Psoas muscle (tissue), 8 donors: ENCODE results near the gene AK4. TPM values are rescaled to one million over a fixed set of nuclear protein-coding genes. Genes with fewer than 3 reads are reported as not detected.

Source experiments
- ATAC-seq, 4 donors: fragments of 200-7000 bp; cut with Tn5 transposase; one replicate each; pipeline ENCODE4 v1.9.1; 2020; ENCODE audit warnings: moderate library complexity in 3 of 4, mild to moderate bottlenecking in 2 of 4
- DNase-seq, 2 donors: peaks; one replicate each; pipeline ENCODE4 v3.0.0-alpha.2; 2020
- H3K27ac ChIP-seq: fragments of 200-600 bp; one replicate; pipeline ENCODE4 v1.8.0; 2022
- H3K27me3 ChIP-seq, 3 donors: fragments of 200-600 bp in 1 of 3; one replicate each; pipeline versions ENCODE4 v1.6.1 to v1.8.0; 2013 to 2022; ENCODE audit warnings: low read length in 2 of 3, mild to moderate bottlenecking in 2 of 3, moderate library complexity in 1 of 3; ENCODE audit not compliant: insufficient read depth in 3 of 3
- H3K36me3 ChIP-seq, 2 donors: fragments of 200-600 bp in 1 of 2; one replicate each; pipeline versions ENCODE4 v1.6.1 to v1.8.0; 2013 to 2022; ENCODE audit warnings: low read depth in 1 of 2, mild to moderate bottlenecking in 1 of 2, moderate library complexity in 1 of 2; ENCODE audit not compliant: insufficient read depth in 1 of 2
- H3K4me1 ChIP-seq: fragments of 200-600 bp; one replicate; pipeline ENCODE4 v1.8.0; 2022
- H3K4me3 ChIP-seq: fragments of 200-600 bp; one replicate; pipeline ENCODE4 v1.8.0; 2022; ENCODE audit warnings: mild to moderate bottlenecking
- H3K9me3 ChIP-seq: fragments of 200-600 bp; one replicate; pipeline ENCODE4 v1.8.0; 2022
- WGBS, 3 donors: extraction: QIAGEN DNeasy Blood & Tissue Kit; methylation state at CpG; one replicate each; pipeline versions ENCODE4 v1.1.6 to v1.1.7; 2013; 5-methylcytosine and 5-hydroxymethylcytosine counted together
- intact Hi-C, 2 donors: fragments of 100-400 bp; cut with DNase I; formaldehyde crosslinking; loops; one replicate each; pipeline versions ENCODE4 v1.11.0 to v1.14.2; 2022
- polyA plus RNA-seq, 3 donors: library from polyadenylated mRNA; stranded (reverse); fragments of 200-250 nt; gene quantifications; one replicate each; pipeline ENCODE4 v1.2.3, GENCODE V29; 2013
- total RNA-seq, 4 donors: library from RNA; stranded (reverse); fragmentation: NEBNext Ultra II Directional in 2 of 4; extraction: Animal tissue kit (Norgen Biotek cat#: 25700) in 2 of 4; gene quantifications; one replicate each; pipeline versions ENCODE4 v1.2.1 to v1.2.4, GENCODE V29; 2021 to 2023
- TF ChIP-seq, protein P1 (sequence below): fragments of 200-600 bp; IDR thresholded peaks from one replicate; pipeline ENCODE4 v1.8.0; 2022; ENCODE audit warnings: antibody characterized with exemption
- donor health status: healthy with polysubstance abuse.
- donor health status: DM: no; HTN: no; CAD: no; lungs with moderate emphysema.
- donor health status: Bipolar disorder and iron deficiency.
- donor health status: healthy.
- donor health status: DM: yes; HTN: yes; CAD: no.
- donor health status: DM: no; HTN: no; CAD: no.
- donor health status: DM: no; HTN: no; CAD: no.
- donor health status: DM: yes; HTN: yes; CAD: no.

Gene AK4
- total and polyA plus RNA-seq, 7 donors: 0.37 to 29.0 (median 1.4) TPM

DNA sequence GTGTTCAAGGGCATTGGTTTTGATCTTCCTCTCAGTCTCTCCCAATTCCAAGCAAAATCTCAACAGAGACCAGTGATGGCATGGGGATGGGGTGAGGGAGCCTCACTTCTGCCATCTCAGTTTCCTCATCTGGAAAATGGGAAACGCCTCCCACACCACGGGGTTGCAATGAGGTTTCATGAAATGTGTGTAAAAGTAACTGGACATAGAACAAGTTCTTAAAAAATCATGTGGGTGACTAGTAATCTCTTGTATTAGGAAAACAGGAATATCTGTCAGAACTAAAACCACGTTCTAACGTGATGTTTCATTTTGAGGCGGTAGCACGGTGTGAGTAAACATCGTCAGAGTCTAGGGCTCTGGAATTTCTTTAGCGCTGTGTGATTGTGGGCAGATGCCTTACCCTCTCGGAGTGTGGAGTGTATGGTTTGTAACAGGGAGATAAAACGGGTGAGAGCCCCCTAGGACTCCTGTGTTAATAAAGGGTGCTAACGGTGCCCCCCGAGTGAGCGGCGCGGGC is 105.9 kb downstream of the AK4 start:
- Histone ChIP-seq H3K36me3 (no peaks in the 10 kb centered on the region), H3K9me3 (no peaks in the 10 kb centered on the region), H3K27me3 (no peaks in the 10 kb centered on the region), H3K4me3 (peak overlapping the region; percentile 86), H3K4me1 (no peaks in the 10 kb centered on the region), H3K27ac (no peak overlapping the region)
- intact Hi-C loops: loop anchor here in 1 of 2 donors (10.0 kb wide), 1 partner anchor 171 kb away; the partner anchor contains the start of genes LEPR and LEPROT
- no peak for ATAC-seq
- 3 to 6% (median 3%) methylated on average over 15 of the region's 15 CpGs for WGBS, 3 donors
- no peak for DNase-seq
- TF ChIP-seq, protein P1, sequence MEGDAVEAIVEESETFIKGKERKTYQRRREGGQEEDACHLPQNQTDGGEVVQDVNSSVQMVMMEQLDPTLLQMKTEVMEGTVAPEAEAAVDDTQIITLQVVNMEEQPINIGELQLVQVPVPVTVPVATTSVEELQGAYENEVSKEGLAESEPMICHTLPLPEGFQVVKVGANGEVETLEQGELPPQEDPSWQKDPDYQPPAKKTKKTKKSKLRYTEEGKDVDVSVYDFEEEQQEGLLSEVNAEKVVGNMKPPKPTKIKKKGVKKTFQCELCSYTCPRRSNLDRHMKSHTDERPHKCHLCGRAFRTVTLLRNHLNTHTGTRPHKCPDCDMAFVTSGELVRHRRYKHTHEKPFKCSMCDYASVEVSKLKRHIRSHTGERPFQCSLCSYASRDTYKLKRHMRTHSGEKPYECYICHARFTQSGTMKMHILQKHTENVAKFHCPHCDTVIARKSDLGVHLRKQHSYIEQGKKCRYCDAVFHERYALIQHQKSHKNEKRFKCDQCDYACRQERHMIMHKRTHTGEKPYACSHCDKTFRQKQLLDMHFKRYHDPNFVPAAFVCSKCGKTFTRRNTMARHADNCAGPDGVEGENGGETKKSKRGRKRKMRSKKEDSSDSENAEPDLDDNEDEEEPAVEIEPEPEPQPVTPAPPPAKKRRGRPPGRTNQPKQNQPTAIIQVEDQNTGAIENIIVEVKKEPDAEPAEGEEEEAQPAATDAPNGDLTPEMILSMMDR: no peak

DNA sequence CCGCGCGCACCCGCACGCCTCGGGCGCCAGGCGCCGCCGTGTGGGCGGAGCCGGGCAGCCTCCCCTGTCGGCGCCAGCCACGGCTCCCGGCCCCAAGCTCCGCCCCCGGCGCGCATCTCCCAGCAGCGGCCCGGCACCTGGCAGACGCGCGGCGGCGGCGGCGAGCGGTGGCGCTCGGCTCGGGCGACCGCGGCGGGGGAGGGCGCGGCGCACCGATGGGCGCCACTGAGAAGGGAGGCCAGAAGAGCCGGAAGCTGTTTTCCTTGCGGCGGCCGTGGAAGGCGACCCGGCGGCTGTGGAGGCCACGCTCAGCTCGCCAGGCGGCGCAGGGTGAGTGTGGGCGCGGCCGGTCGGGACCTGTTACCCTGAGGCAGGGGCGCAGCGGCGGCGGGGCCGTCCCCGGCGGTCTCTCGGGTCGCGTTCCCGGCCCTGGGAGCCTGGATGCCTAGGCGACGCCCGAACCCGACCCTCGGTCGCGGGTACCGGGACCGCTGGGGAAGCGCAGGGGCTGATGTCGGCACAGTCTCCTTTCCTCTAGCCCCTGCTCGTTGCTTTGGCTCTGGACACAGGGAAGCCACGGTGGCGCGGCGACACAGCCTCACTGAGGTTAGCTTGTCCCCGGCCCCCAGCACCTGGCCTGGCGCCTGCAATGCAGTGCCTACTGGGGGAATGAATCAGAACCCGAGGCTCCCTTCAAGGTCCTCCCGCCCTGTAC is 106.5 kb downstream of the AK4 start:
- WGBS, 3 donors: 0 to 2% (median 1%) methylated on average over 38 to 88 of the region's 88 CpGs
- peak; percentile 92 to 98 (median 96) for ATAC-seq
- intact Hi-C loops: loop anchor here in 1 of 2 donors (10.0 kb wide), 1 partner anchor 170 kb away; the partner anchor contains the start of genes LEPR and LEPROT
- TF ChIP-seq, protein P1: peak; percentile 18
- H3K27me3 ChIP-seq: no peaks in the 10 kb centered on the region
- H3K27ac ChIP-seq: no peak overlapping the region
- no peaks in the 10 kb centered on the region for H3K4me1 ChIP-seq
- no peaks in the 10 kb centered on the region for H3K9me3 ChIP-seq
- peak; percentile 82 to 87 for DNase-seq
- no peaks in the 10 kb centered on the region for H3K36me3 ChIP-seq
- H3K4me3 ChIP-seq: peak overlapping the region; percentile 86

DNA sequence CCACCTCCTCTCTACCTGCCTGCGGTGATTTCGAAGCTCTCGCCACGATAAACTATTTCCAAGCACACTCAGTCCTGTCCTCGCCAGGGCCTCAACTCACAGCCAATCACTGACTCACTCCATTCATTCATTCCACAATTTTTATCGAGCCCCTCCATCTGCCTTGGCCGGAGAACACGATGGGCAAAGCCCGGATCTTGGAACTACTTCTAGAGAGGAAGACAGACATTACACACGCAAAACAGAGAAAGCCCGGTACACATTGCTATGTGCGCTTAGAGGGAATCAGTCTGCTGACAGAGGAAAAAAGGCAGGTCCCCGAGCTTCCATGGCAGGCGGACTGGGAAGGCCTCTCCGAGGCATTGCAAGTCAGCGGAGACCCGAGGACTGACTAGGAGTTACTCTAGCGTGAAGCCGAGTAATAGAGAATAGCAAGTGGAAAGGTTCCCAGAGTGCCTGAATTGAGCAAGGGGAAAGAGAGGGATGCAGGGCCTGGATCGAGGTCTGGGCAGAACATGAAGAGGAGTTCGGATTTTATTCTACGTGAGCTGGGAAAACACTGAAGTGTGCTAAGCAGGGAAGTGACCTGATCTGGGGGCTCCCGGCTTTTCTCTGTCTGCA is 107.1 kb downstream of the AK4 start:
- no peak overlapping the region for H3K27ac ChIP-seq
- TF ChIP-seq, protein P1: no peak
- H3K4me1 ChIP-seq: no peaks in the 10 kb centered on the region
- 14 to 23% (median 19%) methylated on average over 23 of the region's 23 CpGs for WGBS, 3 donors
- ATAC-seq (peak in 2 of 4 donors; percentile 27 to 34), DNase-seq (no peak)
- intact Hi-C loops: loop anchor here in 1 of 2 donors (10.0 kb wide), 1 partner anchor 170 kb away; the partner anchor contains the start of genes LEPR and LEPROT
- no peaks in the 10 kb centered on the region for H3K9me3 ChIP-seq
- H3K36me3 ChIP-seq: no peaks in the 10 kb centered on the region
- no peaks in the 10 kb centered on the region for H3K27me3 ChIP-seq
- H3K4me3 ChIP-seq: peak overlapping the region; percentile 86

DNA sequence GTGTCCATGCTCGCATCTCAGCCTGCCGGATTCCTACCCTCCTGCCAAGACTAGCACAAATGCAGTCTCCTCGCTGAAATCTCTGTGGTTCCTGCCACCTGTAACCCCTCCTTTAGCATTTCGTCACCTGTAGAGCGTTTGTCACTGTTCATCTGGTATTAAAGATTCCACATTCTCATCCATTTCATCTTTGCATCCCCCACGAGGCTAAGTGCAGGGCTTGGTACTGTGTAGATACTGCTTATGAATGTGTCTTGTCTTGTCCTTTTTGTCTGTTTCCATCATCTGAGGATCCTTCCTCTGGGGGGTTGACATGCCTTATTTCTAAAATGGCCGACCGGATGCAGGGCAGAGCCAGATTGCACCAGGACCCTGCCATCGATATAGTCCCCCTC is 107.7 kb downstream of the AK4 start:
- 83 to 89% (median 84%) methylated on average over 9 of the region's 9 CpGs for WGBS, 3 donors
- Histone ChIP-seq H3K9me3 (no peaks in the 10 kb centered on the region), H3K4me1 (no peaks in the 10 kb centered on the region), H3K4me3 (peak overlapping the region; percentile 86), H3K36me3 (no peaks in the 10 kb centered on the region), H3K27ac (no peak overlapping the region), H3K27me3 (no peaks in the 10 kb centered on the region)
- TF ChIP-seq, protein P1: no peak
- DNase-seq (no peak), ATAC-seq (no peak)
- intact Hi-C loops: loop anchor here in 1 of 2 donors (10.0 kb wide), 1 partner anchor 169 kb away; the partner anchor contains the start of genes LEPR and LEPROT
